Lung (tissue), 12 donors: ENCODE results near the gene PRDX2. TPM values are rescaled to one million over a fixed set of nuclear protein-coding genes. Genes with fewer than 3 reads are reported as not detected.
A peak's percentile ranks its signal among the peaks of the same experiment; 100 is the strongest.

Experiments
- ATAC-seq: fragments of 200-7000 bp; cut with Tn5 transposase; one replicate; pipeline ENCODE4 v1.9.1; 2020; ENCODE audit warnings: moderate number of reproducible peaks; ENCODE audit not compliant: insufficient read depth, low FRiP score
- DNase-seq, 3 donors: peaks; one replicate each; pipeline ENCODE4 v3.0.0-alpha.2; 2013 to 2017
- H3K27ac ChIP-seq, 2 donors: one replicate each; pipeline ENCODE4 v1.5.1; 2013; ENCODE audit warnings: mild to moderate bottlenecking in 2 of 2, moderate library complexity in 2 of 2, control low read depth in 1 of 2, inconsistent platforms in 1 of 2, low read depth in 1 of 2, low read length in 1 of 2
- H3K27me3 ChIP-seq, 3 donors: one replicate each; pipeline ENCODE4 v1.5.1; 2013; ENCODE audit warnings: low read length in 2 of 3; ENCODE audit not compliant: control insufficient read depth in 3 of 3, insufficient read depth in 3 of 3
- H3K36me3 ChIP-seq, 4 donors: one replicate each; pipeline ENCODE4 v1.5.1; 2013; ENCODE audit warnings: low read length in 4 of 4, mild to moderate bottlenecking in 1 of 4, moderate library complexity in 1 of 4; ENCODE audit not compliant: control insufficient read depth in 4 of 4, insufficient read depth in 4 of 4
- H3K4me1 ChIP-seq, 5 donors: one replicate each; pipeline ENCODE4 v1.5.1; 2013; ENCODE audit warnings: low read length in 5 of 5, mild to moderate bottlenecking in 2 of 5, moderate library complexity in 1 of 5; ENCODE audit not compliant: control insufficient read depth in 5 of 5, insufficient read depth in 5 of 5
- H3K4me3 ChIP-seq: one replicate; pipeline ENCODE4 v1.5.1; 2013; ENCODE audit warnings: mild to moderate bottlenecking, control low read depth, moderate library complexity
- H3K9ac ChIP-seq, 2 donors: one replicate each; pipeline ENCODE4 v1.5.1; 2013; ENCODE audit warnings: low read length in 2 of 2, control low read depth in 1 of 2; ENCODE audit not compliant: insufficient read depth in 1 of 2
- H3K9me3 ChIP-seq, 4 donors: one replicate each; pipeline ENCODE4 v1.5.1; 2013; ENCODE audit warnings: low read length in 3 of 4, mild to moderate bottlenecking in 1 of 4, moderate library complexity in 1 of 4; ENCODE audit not compliant: control insufficient read depth in 4 of 4, insufficient read depth in 3 of 4
- CTCF ChIP-seq: IDR thresholded peaks from 2 replicates; pipeline ENCODE4 v1.5.1; 2012; ENCODE audit warnings: mild to moderate bottlenecking; ENCODE audit errors: control extremely low read depth, extremely low read depth
- WGBS, 2 donors: extraction: QIAGEN DNeasy Blood & Tissue Kit; methylation state at CpG; one replicate each; pipeline ENCODE4 v1.1.7; 2013; 5-methylcytosine and 5-hydroxymethylcytosine counted together
- polyA plus RNA-seq, 2 donors: library from polyadenylated mRNA; stranded (reverse); fragments of 200-250 nt; gene quantifications; one replicate each; pipeline ENCODE4 v1.2.1, GENCODE V29; 2013
- total RNA-seq, 2 donors: library from RNA; depleted of rRNA in 1 of 2; stranded (reverse); fragments of >200 nt in 1 of 2; gene quantifications; one replicate each; pipeline ENCODE4 v1.2.1, GENCODE V29; 2014 to 2021
- donor health status: control.
- donor health status: control.
- donor health status: Bipolar disorder and iron deficiency.
- donor health status: healthy.
- donor health status: DM: yes; HTN: yes; CAD: no.

The PRDX2 gene
- total and polyA plus RNA-seq, 4 donors: 132 to 196 (median 173) TPM

GRCh38 chr19:12770922-12771321 lies 30.7 kb downstream of the PRDX2 start:
- WGBS, 2 donors: 97 to 99% methylated on average over 13 of the region's 13 CpGs
- no peak for ATAC-seq
- H3K9ac ChIP-seq: no peak overlapping the region

GRCh38 chr19:12769689-12770088 lies 31.9 kb downstream of the PRDX2 start:
- Histone ChIP-seq H3K4me3 (no peak overlapping the region), H3K9me3 (no peaks in the 10 kb centered on the region), H3K27me3 (no peaks in the 10 kb centered on the region), H3K4me1 (peaks cover 0 to 7% (median 0%) of the 10 kb centered on the region in 5 donors), H3K36me3 (peaks cover 0 to 38% (median 1%) of the 10 kb centered on the region in 4 donors), H3K27ac (peak overlapping the region in 1 of 2 donors; percentile 9), H3K9ac (no peak overlapping the region)
- ATAC-seq (peak; percentile 54), DNase-seq (peak; percentile 8 to 56 (median 45))
- no peak for TF ChIP-seq CTCF
- WGBS, 2 donors: 65 to 67% methylated on average over 35 to 37 of the region's 37 CpGs

More at GRCh38 chr19:12770922-12771321, 30.7 kb downstream of the PRDX2 start:
- peaks cover 0 to 10% (median 4%) of the 10 kb centered on the region in 5 donors for H3K4me1 ChIP-seq
- peaks cover 0 to 28% (median 1%) of the 10 kb centered on the region in 4 donors for H3K36me3 ChIP-seq
- H3K9me3 ChIP-seq: no peaks in the 10 kb centered on the region
- H3K27me3 ChIP-seq: no peaks in the 10 kb centered on the region
- no peak overlapping the region for H3K4me3 ChIP-seq
- TF ChIP-seq CTCF: no peak
- DNase-seq: no peak
- H3K27ac ChIP-seq: no peak overlapping the region

GRCh38 chr19:12767666-12768065 lies 33.9 kb downstream of the PRDX2 start:
- no peak for TF ChIP-seq CTCF
- no peak overlapping the region for H3K27ac ChIP-seq
- ATAC-seq: no peak
- H3K9ac ChIP-seq: no peak overlapping the region
- no peaks in the 10 kb centered on the region for H3K27me3 ChIP-seq
- 97 to 98% methylated on average over 15 of the region's 15 CpGs for WGBS, 2 donors
- no peaks in the 10 kb centered on the region for H3K9me3 ChIP-seq
- H3K4me3 ChIP-seq: no peak overlapping the region
- H3K4me1 ChIP-seq: peaks cover 0 to 4% (median 0%) of the 10 kb centered on the region in 5 donors
- no peak for DNase-seq
- peaks cover 0 to 51% (median 8%) of the 10 kb centered on the region in 4 donors for H3K36me3 ChIP-seq

- Histone ChIP-seq H3K36me3 (peaks cover 0 to 51% (median 8%) of the 10 kb centered on the region in 4 donors), H3K4me3 (no peak overlapping the region), H3K4me1 (peaks cover 0 to 4% (median 0%) of the 10 kb centered on the region in 5 donors), H3K9me3 (no peaks in the 10 kb centered on the region), H3K27ac (no peak overlapping the region), H3K27me3 (no peaks in the 10 kb centered on the region), H3K9ac (no peak overlapping the region)
- TF ChIP-seq CTCF: no peak
- DNase-seq (no peak), ATAC-seq (no peak)
- 94% methylated on average over 11 of the region's 11 CpGs for WGBS, 2 donors
These were observed 34.5 kb downstream of the PRDX2 start for GRCh38 chr19:12767150-12767549.
